T-cell (primary cell): ENCODE results near the gene TSPAN9. TPM values are rescaled to one million over a fixed set of nuclear protein-coding genes. Genes with fewer than 3 reads are reported as not detected.

ENCODE experiments used
- ATAC-seq, 4 experiments: fragments of 200-7000 bp in 3 of 4; fragments of 150-1000 bp in 1 of 4; cut with Tn5 transposase; replicated peaks in 1 of 4; 1 replicate in 3 of 4; 2 replicates in 1 of 4; pipeline ENCODE4 v1.10.0; 2021; ENCODE audit warnings: moderate library complexity in 3 of 4, mild to moderate bottlenecking in 2 of 4, moderate number of reproducible peaks in 1 of 4
- CTCF ChIA-PET, 2 donors: fragments of 300-600 bp; sonication (Branson Sonifier 250); formaldehyde crosslinking; loops; one replicate each; lab custom pipeline; 2022; ENCODE audit warnings: antibody characterized with exemption in 2 of 2; lab: Charles Lee
- POLR2A ChIA-PET, 2 donors: fragments of 300-600 bp; sonication (Branson Sonifier 250); formaldehyde crosslinking; loops; one replicate each; lab custom pipeline; 2022; ENCODE audit warnings: antibody characterized with exemption in 2 of 2; lab: Charles Lee
- DNase-seq, 35 experiments: peaks; one replicate each; pipeline versions ENCODE4 v3.0.0 to v3.0.0-alpha.2; 2013 to 2023
- H3K27ac ChIP-seq: one replicate; pipeline ENCODE4 v1.5.1; 2013; ENCODE audit warnings: low read length
- H3K27me3 ChIP-seq, 2 experiments: replicated peaks in 1 of 2; 1 replicate in 1 of 2; 2 replicates in 1 of 2; pipeline versions ENCODE4 v1.6.1 to v1.7.0; 2013; ENCODE audit warnings: low read length in 1 of 2, mixed read lengths in 1 of 2; ENCODE audit not compliant: control insufficient read depth in 2 of 2, insufficient read depth in 2 of 2; ENCODE audit errors: extremely low read depth in 1 of 2
- H3K36me3 ChIP-seq, 2 donors: 1 replicate in 1 of 2; 2 replicates in 1 of 2; pipeline versions ENCODE4 v1.6.1 to v1.7.0; 2013; ENCODE audit warnings: low read length in 1 of 2; ENCODE audit not compliant: control insufficient read depth in 2 of 2, insufficient read depth in 1 of 2; ENCODE audit errors: extremely low read depth in 1 of 2
- H3K4me1 ChIP-seq, 2 experiments: 1 replicate in 1 of 2; 2 replicates in 1 of 2; pipeline versions ENCODE4 v1.6.1 to v1.7.0; 2013; ENCODE audit warnings: low read length in 2 of 2, mixed read lengths in 1 of 2; ENCODE audit not compliant: insufficient read depth in 2 of 2, control insufficient read depth in 1 of 2; ENCODE audit errors: extremely low read depth in 1 of 2
- H3K4me3 ChIP-seq, 2 donors: 1 replicate in 1 of 2; 2 replicates in 1 of 2; pipeline versions ENCODE4 v1.5.1 to v1.7.0; 2013; ENCODE audit warnings: mild to moderate bottlenecking in 2 of 2, low read length in 1 of 2, moderate library complexity in 1 of 2; ENCODE audit not compliant: control insufficient read depth in 1 of 2; ENCODE audit errors: extremely low read depth in 1 of 2
- H3K9me3 ChIP-seq: 2 replicates; pipeline ENCODE4 v1.7.0; 2013
- H3K27ac Mint-ChIP-seq, 2 donors: one replicate each; pipeline ENCODE4 v1.8.0; 2020 to 2021; ENCODE audit warnings: mild to moderate bottlenecking in 2 of 2, mixed read lengths in 2 of 2
- H3K27me3 Mint-ChIP-seq, 2 donors: one replicate each; pipeline ENCODE4 v1.8.0; 2021 to 2022; ENCODE audit warnings: mixed read lengths in 2 of 2
- H3K36me3 Mint-ChIP-seq: one replicate; pipeline ENCODE4 v1.8.0; 2021; ENCODE audit warnings: mixed read lengths
- H3K4me1 Mint-ChIP-seq, 3 donors: one replicate each; pipeline ENCODE4 v1.8.0; 2020 to 2022; ENCODE audit warnings: mixed read lengths in 3 of 3, mild to moderate bottlenecking in 1 of 3
- H3K4me3 Mint-ChIP-seq, 3 donors: one replicate each; pipeline ENCODE4 v1.8.0; 2020 to 2022; ENCODE audit warnings: mild to moderate bottlenecking in 3 of 3, mixed read lengths in 3 of 3, moderate library complexity in 3 of 3
- H3K9me3 Mint-ChIP-seq, 3 donors: one replicate each; pipeline ENCODE4 v1.8.0; 2020 to 2022; ENCODE audit warnings: mixed read lengths in 3 of 3
- WGBS: methylation state at CpG from one replicate; pipeline ENCODE4 v1.1.5; 2013; ENCODE audit warnings: missing lambda C conversion rate; ENCODE audit not compliant: insufficient coverage; 5-methylcytosine and 5-hydroxymethylcytosine counted together
- total RNA-seq, 35 experiments: library from RNA in 6 of 35; stranded (reverse) in 6 of 35; fragments of 120-200 nt in 1 of 35; gene quantifications; one replicate each; pipeline versions ENCODE4 v1.2.1 to v1.2.4 and lab custom pipeline; 2013 to 2026

Gene TSPAN9
- total RNA-seq, 5 donors from 2014 or later (not counting 1 experiment from before 2014, with no cell fraction given): 0.56 to 1.1 (median 0.70) TPM

- no peak overlapping the region for H3K27ac ChIP-seq
- ChIA-PET POLR2A (no interaction called here), CTCF (no interaction called here)
- no peak overlapping the region for H3K4me3 ChIP-seq
- Mint-ChIP-seq H3K27me3 (no peaks in the 10 kb centered on the region), H3K9me3 (no peaks in the 10 kb centered on the region), H3K4me1 (no peaks in the 10 kb centered on the region), H3K27ac (no peak overlapping the region), H3K36me3 (no peaks in the 10 kb centered on the region), H3K4me3 (no peak overlapping the region)
- peaks cover 0 to 12% of the 10 kb centered on the region in 2 experiments for H3K27me3 ChIP-seq
- H3K36me3 ChIP-seq: no peaks in the 10 kb centered on the region
- no peaks in the 10 kb centered on the region for H3K4me1 ChIP-seq
- DNase-seq (no peak), ATAC-seq (no peak)
- no peaks in the 10 kb centered on the region for H3K9me3 ChIP-seq
- 69% methylated on average over 11 of the region's 19 CpGs for WGBS
Observed at GRCh38 chr12:3218228-3219171, 141.3 kb downstream of the TSPAN9 start.

GRCh38 chr12:3219233-3219632, 142.1 kb downstream of the TSPAN9 start:
- Mint-ChIP-seq H3K27ac (no peak overlapping the region), H3K27me3 (no peaks in the 10 kb centered on the region), H3K36me3 (no peaks in the 10 kb centered on the region), H3K9me3 (no peaks in the 10 kb centered on the region), H3K4me1 (no peaks in the 10 kb centered on the region), H3K4me3 (no peak overlapping the region)
- no peak overlapping the region for H3K4me3 ChIP-seq
- H3K9me3 ChIP-seq: no peaks in the 10 kb centered on the region
- CTCF ChIA-PET: no interaction called here
- DNase-seq (no peak), ATAC-seq (no peak)
- POLR2A ChIA-PET: no interaction called here
- no peak overlapping the region for H3K27ac ChIP-seq
- 100% methylated on average over 1 of the region's 8 CpGs for WGBS
- no peaks in the 10 kb centered on the region for H3K4me1 ChIP-seq
- H3K36me3 ChIP-seq: no peaks in the 10 kb centered on the region
- H3K27me3 ChIP-seq: peaks cover 0 to 15% of the 10 kb centered on the region in 2 experiments

- no peak for DNase-seq
- H3K36me3 ChIP-seq: no peaks in the 10 kb centered on the region
- ATAC-seq: no peak
- ChIA-PET CTCF (no interaction called here), POLR2A (interaction anchor here in 1 of 2 donors (0.6 kb wide), 1 partner anchor 188 kb away, joined by 5 read pairs; no protein-coding TSS in a partner anchor)
- peaks cover 0 to 22% of the 10 kb centered on the region in 2 experiments for H3K27me3 ChIP-seq
- H3K4me3 ChIP-seq: no peak overlapping the region
- Mint-ChIP-seq H3K4me3 (no peak overlapping the region), H3K36me3 (no peaks in the 10 kb centered on the region), H3K9me3 (no peaks in the 10 kb centered on the region), H3K27me3 (no peaks in the 10 kb centered on the region), H3K27ac (no peak overlapping the region), H3K4me1 (peaks cover 0 to under 1% (median 0%) of the 10 kb centered on the region in 3 donors)
- H3K27ac ChIP-seq: no peak overlapping the region
- no peaks in the 10 kb centered on the region for H3K4me1 ChIP-seq
- 66% methylated on average over 17 of the region's 21 CpGs for WGBS
- H3K9me3 ChIP-seq: no peaks in the 10 kb centered on the region
Observed at GRCh38 chr12:3220382-3221321, 143.5 kb downstream of the TSPAN9 start.

GRCh38 chr12:3222306-3222705, 145.1 kb downstream of the TSPAN9 start:
- Histone ChIP-seq H3K9me3 (no peaks in the 10 kb centered on the region), H3K27me3 (peaks cover 0 to 23% of the 10 kb centered on the region in 2 experiments), H3K27ac (no peak overlapping the region), H3K36me3 (no peaks in the 10 kb centered on the region), H3K4me3 (no peak overlapping the region), H3K4me1 (no peaks in the 10 kb centered on the region)
- Mint-ChIP-seq H3K4me1 (peaks cover 0 to 7% (median 0%) of the 10 kb centered on the region in 3 donors), H3K27ac (no peak overlapping the region), H3K4me3 (no peak overlapping the region), H3K9me3 (no peaks in the 10 kb centered on the region), H3K27me3 (no peaks in the 10 kb centered on the region), H3K36me3 (no peaks in the 10 kb centered on the region)
- ChIA-PET POLR2A (no interaction called here), CTCF (no interaction called here)
- 72% methylated on average over 4 of the region's 6 CpGs for WGBS
- DNase-seq (no peak), ATAC-seq (no peak)

- POLR2A ChIA-PET: no interaction called here
- no peak overlapping the region for H3K4me3 ChIP-seq
- DNase-seq: no peak
- no peak overlapping the region for H3K27ac ChIP-seq
- ATAC-seq: no peak
- Mint-ChIP-seq H3K9me3 (no peaks in the 10 kb centered on the region), H3K27ac (no peak overlapping the region), H3K4me3 (no peak overlapping the region), H3K27me3 (no peaks in the 10 kb centered on the region), H3K4me1 (peaks cover 0 to 7% (median 0%) of the 10 kb centered on the region in 3 donors), H3K36me3 (no peaks in the 10 kb centered on the region)
- CTCF ChIA-PET: no interaction called here
- peaks cover 0 to 27% of the 10 kb centered on the region in 2 experiments for H3K27me3 ChIP-seq
- WGBS: 79% methylated on average over 9 of the region's 15 CpGs
- no peaks in the 10 kb centered on the region for H3K4me1 ChIP-seq
- no peaks in the 10 kb centered on the region for H3K36me3 ChIP-seq
- no peaks in the 10 kb centered on the region for H3K9me3 ChIP-seq
Observed at GRCh38 chr12:3222979-3223378, 145.8 kb downstream of the TSPAN9 start.
